Stimulated activated CD4-positive, alpha-beta T cell treated with anti-CD3 and anti-CD28 coated beads, Interleukin-15, amount 100 ng/mL, for 48 hours (primary cell): ENCODE data around the gene STK33.

Experiments used
- DNase-seq, 2 donors: peaks; one replicate each; pipeline ENCODE4 v3.0.0-alpha.2; 2020; ENCODE audit warnings: low read depth in 2 of 2

The STK33 gene

DNA sequence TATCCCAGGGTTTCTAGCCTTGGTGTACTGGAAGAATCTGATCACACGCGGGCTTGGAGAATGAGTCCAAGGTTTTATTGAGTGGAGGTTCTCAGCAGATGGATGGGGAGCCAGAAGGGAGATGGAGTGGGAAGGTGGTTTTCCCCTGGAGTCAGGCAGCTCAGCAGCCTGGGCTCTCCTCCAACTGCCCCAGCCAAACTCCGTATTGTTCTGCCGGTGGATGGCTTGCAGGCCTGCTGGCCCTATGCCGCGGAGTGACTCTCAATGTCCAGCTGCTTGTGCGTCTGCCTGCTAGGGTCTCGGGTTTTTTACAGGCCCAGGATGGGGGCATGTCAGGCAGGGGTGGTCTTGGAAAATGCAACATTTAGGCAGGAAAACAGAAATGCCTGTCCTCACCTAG lies 168.0 kb downstream of the STK33 start:
- no peak for DNase-seq

GRCh38 chr11:8415195-8415594 lies 178.8 kb downstream of the STK33 start:
- DNase-seq, result no peak

GRCh38 chr11:8408151-8408941 lies 185.7 kb downstream of the STK33 start:
- DNase-seq, result no peak

DNA sequence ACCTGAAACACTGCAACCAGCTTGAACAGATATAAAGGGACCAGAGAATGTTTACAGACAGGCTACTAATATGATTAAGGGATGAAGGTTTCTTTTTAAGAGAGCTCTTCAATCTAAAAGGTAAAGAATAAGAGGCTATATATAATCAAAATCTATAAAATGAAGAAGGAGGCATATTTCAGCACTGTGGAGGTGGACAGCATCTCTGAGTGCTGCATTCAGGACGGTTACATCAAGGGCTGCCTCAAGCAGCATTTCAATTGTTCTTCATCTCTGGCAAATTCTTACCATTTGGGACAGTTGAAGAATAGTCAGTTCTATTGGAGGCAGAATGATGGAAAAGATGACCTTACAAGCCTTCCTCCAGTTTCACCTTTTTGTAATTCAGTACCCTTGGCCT lies 190.7 kb downstream of the STK33 start:
- no peak for DNase-seq

- DNase-seq, result no peak
Measured at GRCh38 chr11:8392886-8393285, 201.1 kb downstream of the STK33 start.

DNA sequence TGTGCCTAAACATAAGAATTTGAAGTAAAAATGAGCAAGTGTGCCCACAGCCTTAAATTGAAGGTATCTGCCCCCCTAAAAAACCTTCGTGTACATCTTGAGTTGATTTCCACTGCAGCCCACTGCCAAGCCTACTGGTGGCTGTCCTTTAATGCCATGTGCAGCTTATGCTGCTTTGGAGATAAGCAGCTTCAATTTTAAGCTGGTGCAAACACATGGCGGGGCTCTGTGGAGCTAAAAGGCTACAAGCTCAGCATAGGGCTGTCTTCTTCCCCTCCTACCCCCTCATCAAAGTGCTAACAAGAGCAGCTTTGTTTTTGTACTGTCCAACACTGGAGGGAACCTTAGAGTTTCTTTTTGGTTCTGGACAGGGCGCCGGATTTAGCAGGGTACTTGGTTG lies 201.9 kb downstream of the STK33 start:
- no peak for DNase-seq

- DNase-seq, result no peak
Measured at GRCh38 chr11:8390851-8391612, 203.0 kb downstream of the STK33 start.

DNA sequence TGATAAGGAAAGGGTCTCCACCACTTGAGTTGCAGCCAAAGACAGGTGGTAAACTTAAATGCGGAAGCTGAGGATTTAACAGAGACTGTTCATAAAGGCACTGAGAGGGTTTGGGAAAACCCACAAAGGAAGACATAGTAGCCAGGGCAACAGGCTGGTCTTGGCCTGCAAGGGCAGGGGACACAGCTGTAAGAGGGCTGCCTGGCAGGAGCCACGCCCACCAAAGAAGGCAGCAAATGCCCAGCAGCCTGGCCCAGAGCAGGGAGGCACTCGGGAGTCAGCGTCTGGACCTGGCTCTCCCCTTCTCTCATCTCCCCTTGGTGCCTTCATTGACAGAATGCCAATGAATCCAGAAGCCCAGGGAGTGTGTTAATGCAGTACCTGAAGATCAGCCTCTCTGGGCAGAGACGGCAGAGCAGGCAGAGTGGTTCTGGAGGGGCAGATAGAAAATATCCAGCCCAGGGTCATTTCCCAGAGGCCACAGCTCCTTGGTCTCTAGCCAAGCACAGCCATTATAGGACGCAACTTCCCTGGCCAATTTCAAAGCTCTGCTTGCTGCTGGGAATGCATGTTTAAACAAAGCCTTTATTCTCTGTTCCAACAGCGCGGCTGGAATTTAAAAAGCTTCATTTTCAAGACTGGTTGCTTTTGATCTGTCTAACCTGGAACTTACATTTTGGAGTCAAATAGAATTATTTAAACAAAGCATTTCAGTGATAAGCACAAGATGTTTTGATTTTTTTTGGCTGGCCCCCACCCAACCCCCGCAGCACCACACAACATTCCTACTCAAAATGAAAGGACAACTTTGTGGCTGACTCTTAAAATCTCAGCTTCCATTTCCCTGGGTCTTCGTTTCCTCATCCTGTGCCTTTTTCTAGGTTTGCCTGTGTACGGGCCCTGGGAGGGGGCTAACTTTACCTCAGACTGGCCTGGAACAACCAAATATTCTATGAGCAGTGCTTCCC lies 204.7 kb downstream of the STK33 start:
- no peak for DNase-seq

- no peak for DNase-seq
Measured at GRCh38 chr11:8387693-8388092, 206.3 kb downstream of the STK33 start.

- DNase-seq, result no peak
Measured at GRCh38 chr11:8387141-8387540, 206.9 kb downstream of the STK33 start.

- DNase-seq, result no peak
Measured at GRCh38 chr11:8386134-8386864, 207.7 kb downstream of the STK33 start.

- DNase-seq, result no peak
Measured at GRCh38 chr11:8384199-8384821, 209.7 kb downstream of the STK33 start.

GRCh38 chr11:8383627-8384026 lies 210.4 kb downstream of the STK33 start:
- no peak for DNase-seq

GRCh38 chr11:8383227-8383626 lies 210.8 kb downstream of the STK33 start:
- no peak for DNase-seq

DNA sequence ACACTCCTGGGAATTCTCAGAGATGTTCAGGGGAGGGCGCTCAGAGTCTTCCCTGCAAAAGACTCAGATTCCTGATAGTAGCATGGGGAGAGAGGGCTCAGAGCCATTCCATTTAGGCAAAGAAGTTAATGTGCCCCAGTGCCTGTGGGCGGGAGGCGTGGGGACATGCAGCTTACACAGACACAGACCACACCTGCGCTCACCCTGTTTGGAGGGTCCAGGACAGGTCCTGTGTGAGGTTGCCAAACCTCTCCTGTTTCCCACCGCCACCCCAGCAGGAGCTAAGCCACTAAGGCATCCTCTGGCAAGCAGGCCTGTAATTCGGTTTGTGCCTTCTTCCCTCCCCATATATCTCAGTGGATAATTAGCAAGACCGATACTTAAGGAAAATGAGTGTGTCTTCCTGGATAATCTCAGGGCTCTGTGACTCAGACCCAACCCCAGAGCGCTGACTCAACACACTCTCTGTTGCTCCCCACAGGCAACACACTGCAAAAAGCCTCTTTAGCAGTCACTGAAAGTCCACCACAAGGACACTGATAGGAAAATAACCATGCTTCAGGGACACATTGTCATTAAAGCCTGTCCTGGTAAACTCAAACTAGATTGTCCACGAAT lies 211.5 kb downstream of the STK33 start:
- DNase-seq, result no peak

DNA sequence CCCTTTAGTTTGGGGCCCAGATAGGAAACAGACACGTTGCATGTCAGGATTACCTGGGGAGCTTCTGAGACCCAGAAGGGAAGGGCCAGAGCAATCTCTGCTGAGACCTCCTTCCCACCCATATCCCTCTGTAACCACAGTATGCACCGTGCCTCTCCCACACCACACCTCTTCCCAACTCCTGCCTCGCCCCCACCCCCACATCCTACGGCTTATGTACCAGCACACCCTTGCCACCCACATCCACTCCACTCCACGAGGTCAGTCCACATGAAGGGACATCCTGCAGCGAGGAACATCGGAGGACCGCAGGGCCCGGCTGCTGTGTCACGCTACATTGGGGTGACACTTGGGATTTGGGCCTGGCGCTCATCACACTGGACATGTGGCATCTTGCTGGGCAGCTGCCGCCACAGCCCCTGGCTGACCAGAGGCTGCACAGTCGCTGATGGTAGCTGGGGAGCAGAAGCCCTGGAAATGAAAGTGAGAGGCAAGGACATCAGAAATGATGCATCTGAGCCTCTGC lies 212.1 kb downstream of the STK33 start:
- no peak for DNase-seq

- DNase-seq, result no peak
Measured at GRCh38 chr11:8381343-8381742, 212.7 kb downstream of the STK33 start.

DNA sequence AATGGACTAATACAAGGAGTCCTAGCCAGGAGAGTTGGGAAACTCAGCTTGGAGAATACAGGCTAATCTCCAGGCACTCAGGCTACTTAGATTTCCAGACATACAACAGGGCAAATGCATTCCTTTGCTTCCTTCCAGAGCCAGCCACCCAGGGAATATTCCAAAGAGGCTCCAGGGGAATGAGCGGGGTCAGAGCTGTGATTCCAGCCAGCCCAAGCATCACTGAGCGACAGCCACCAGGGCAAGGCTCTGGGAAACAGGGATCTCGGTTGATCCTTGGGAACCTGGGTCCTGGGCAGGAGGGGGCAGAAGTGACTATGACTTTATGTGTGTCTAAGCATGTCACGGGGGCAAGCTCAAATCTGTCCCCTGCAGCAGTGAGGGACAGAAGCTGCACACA lies 218.1 kb downstream of the STK33 start:
- no peak for DNase-seq

GRCh38 chr11:8375460-8375859 lies 218.6 kb downstream of the STK33 start:
- no peak for DNase-seq

DNA sequence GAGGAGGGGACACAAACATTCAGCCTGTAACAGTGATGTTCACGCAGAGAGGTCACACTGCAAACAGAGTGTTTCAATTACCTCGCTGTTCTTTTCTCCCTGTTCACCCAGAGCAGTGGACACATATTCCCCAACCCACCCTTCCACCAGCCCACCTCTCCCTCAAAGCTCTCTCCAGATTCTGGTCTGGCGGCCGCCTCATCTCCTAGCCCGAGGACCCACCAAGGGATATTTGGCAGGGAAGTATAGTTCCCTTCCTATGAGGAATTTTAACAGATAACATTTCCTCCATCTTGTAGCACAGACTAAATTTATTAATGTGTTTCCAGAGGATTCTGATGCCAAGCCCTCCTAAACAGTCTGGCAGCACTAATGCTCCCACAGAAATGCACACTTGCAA lies 219.3 kb downstream of the STK33 start:
- DNase-seq, result no peak
